Measurements from ENCODE around the gene DOK7.
"Not testable (repeated sequence)": the region's sequence is repeated elsewhere in the genome, so short reads cannot be mapped to it uniquely, and the experiment has no call there.

Gene DOK7

DNA sequence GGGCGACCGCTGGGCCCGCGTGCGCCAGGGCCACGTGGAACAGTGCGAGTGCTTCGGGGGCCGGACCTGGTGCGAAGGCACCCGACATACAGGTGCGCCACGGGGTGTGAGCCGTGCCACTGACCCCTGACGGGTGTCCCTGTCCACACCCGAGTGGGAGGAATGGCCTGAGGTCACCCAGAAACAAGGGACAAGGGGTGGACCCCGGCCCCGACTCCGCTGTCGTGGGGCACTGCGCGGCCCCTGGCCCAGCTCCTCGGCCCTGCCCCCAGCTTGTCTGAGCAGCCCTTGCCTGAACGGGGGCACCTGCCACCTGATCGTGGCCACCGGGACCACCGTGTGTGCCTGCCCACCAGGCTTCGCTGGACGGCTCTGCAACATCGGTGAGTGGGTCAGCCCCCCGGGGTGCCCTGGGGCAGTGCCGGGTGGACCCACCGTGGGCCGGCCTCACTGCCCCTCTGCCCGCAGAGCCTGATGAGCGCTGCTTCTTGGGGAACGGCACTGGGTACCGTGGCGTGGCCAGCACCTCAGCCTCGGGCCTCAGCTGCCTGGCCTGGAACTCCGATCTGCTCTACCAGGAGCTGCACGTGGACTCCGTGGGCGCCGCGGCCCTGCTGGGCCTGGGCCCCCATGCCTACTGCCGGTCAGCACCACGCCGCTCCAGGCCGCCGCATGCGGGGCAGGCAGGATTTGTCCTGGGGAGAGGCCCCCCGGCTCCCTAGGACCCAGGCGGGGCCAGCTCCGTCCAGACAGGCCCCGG, 18.6 kb upstream of the DOK7 start:
- DNase-seq, result no peak

DNA sequence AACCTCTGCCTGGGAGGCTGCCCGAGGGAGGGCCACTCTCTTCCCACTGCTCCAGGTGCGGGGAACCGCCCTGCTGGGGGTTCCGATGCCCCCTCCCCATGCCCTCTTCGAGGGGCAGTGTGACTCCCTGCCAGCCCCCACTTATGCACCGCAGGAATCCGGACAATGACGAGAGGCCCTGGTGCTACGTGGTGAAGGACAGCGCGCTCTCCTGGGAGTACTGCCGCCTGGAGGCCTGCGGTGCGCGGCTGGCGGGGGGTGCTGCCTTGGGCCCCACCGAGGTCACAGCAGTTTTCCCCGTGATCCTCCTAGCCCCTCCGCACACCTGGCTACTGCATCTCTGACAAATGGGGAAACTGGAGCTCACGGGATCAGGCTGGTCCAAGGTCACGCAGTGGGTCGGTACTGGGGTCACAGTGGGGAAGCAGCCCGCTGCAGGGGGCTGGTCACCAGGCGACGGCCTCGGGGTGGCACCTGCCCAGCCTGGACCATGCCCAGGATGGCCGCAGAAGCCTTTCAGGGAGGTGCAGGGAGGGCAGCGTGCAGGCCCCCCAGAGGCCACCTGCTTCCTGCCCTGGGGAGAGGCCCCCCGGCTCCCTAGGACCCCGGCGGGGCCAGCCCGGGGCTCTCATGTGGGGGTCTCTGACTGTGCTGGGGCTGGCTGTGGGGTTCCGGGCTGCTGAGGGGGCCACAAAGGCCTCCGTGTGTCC, 17.8 kb upstream of the DOK7 start:
- DNase-seq, result no peak

GRCh38 chr4:3445829-3446545, 17.1 kb upstream of the DOK7 start:
- DNase-seq, result no peak

GRCh38 chr4:3446631-3447320, 16.3 kb upstream of the DOK7 start:
- no peak for DNase-seq

DNA sequence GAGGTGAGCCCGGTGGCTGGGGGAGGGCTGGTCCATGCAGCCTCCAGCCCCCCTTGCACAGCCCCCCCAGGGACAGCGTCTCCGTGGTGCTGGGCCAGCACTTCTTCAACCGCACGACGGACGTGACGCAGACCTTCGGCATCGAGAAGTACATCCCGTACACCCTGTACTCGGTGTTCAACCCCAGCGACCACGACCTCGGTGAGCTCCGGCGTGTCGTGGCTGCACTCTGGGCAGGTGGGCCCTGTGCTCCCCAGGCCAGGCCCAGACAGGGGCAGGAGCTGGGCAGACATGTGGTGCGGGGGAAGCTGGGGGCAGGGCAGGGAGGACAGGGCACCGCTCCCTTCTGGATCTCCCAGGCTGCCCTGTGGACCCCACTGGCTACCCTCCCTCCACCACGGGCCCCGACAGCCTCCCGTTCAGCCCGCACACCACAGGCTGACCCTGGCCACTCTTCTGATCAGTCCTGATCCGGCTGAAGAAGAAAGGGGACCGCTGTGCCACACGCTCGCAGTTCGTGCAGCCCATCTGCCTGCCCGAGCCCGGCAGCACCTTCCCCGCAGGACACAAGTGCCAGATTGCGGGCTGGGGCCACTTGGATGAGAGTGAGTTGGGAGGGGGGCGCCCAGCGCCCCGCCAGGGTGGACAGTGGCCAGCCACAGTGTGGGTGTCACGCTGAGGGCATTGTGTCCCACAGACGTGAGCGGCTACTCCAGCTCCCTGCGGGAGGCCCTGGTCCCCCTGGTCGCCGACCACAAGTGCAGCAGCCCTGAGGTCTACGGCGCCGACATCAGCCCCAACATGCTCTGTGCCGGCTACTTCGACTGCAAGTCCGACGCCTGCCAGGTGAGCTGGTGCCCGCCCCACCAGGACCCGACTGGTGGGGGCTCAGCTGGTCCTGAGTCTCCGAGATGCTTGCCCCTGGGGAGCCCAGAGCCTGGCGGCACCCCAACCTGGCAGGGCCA, 15.4 kb upstream of the DOK7 start:
- DNase-seq, result no peak

DNA sequence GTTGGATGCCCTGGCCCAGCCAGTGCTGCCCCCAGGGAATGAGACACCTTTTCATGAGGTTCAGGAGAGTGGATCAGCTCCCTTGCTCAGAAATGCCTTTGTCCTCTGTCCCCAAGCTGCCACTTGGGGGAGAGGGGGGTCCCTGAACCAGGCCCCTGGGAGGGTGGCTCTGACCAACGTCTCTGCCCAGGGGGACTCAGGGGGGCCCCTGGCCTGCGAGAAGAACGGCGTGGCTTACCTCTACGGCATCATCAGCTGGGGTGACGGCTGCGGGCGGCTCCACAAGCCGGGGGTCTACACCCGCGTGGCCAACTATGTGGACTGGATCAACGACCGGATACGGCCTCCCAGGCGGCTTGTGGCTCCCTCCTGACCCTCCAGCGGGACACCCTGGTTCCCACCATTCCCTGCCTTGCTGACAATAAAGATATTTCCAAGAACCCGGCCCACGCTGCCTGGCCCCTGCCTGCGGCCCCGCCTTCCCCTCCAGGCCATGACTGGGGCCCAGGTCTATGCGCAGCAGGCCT, 14.0 kb upstream of the DOK7 start:
- DNase-seq, result no peak

GRCh38 chr4:3449574-3450534, 13.3 kb upstream of the DOK7 start:
- no peak for DNase-seq

- no peak for DNase-seq
These were observed 12.5 kb upstream of the DOK7 start for GRCh38 chr4:3450643-3451042.

- DNase-seq, result no peak
These were observed 11.2 kb upstream of the DOK7 start for GRCh38 chr4:3451956-3452355.

GRCh38 chr4:3452376-3452775, 10.7 kb upstream of the DOK7 start:
- no peak for DNase-seq

DNA sequence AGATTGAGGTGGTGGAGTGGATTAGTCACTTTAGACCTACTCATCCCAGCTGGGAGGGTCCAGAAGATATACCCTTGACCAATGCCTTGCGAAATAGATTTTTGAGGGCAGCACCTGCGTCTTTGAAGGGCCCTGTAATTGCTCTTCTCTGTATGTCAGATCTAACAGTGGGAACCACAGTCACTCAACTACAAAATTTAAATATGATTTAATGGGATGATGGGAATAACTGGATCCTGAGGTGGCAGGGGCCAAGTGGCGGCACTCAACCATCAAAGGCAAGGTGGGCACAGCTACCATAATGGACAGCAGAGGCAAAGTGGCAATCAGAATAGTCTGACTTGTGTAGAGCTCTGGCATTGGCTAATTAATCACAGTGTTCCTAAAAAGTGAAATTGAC, 7.5 kb upstream of the DOK7 start:
- not testable (repeated sequence) for DNase-seq

- DNase-seq, result no peak
These were observed 4.7 kb upstream of the DOK7 start for GRCh38 chr4:3458371-3458770.

GRCh38 chr4:3459156-3459555, 4.0 kb upstream of the DOK7 start:
- not testable (repeated sequence) for DNase-seq

DNA sequence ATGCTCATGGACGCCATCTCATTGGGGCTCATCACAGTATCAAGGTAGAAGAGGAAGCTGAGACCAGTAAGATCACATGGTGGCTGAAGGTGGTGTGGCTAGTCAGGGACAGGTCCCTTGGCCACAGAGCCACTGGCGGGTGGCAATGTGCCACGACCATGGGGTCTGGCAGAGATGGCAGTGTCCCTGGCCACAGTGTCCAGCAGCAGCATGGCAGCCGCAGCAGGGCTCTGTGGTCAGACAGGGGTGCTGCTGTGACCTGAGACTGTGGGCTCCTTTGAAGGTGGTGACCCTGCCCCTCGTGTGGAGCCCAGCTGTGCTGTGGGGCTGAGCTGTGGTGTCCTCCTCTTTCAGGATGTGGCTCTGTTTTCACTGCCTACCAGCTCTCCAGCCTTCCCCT, 2.2 kb upstream of the DOK7 start:
- DNase-seq, result no peak

DNA sequence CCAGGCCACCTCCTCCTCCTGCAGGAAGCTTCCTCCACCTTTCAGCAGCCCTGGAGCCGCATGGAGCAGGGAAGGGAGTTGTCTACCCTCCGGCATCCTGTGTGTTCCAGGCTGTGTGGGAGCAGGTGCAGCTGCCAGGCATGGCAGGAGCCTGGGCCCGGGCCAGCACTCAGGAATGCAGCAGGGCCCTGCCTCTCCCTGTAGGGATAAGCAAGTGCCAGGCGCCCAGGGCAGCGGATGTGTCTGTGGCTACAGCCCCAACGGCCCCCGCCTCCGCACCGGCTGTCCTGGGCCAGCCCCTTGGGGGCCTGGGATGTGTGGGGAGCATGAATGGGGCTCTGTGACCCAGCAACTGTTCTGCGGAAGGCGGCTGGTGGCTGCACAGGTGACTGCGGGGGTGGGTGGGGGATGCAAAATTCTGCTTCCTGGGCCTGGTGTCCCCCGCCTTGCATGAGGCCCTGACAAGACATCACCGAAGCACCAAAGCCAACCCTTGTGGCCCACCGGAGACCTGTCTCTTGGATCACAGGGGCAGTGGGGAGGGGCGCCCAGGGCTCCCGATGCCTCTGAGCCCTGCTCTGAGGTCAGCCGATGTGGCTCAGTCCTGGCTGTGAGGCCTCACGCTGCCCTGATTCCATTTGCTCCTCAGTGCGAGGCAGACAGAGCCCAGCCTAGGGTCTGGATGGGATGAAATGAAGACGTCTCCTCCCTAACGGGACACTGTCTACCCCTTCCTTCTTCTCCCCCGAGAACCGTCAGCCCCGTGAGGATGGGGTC, 1.4 kb upstream of the DOK7 start:
- DNase-seq, result no peak

- DNase-seq, result no peak
These were observed 751 bp upstream of the DOK7 start for GRCh38 chr4:3462321-3462789.

DNA sequence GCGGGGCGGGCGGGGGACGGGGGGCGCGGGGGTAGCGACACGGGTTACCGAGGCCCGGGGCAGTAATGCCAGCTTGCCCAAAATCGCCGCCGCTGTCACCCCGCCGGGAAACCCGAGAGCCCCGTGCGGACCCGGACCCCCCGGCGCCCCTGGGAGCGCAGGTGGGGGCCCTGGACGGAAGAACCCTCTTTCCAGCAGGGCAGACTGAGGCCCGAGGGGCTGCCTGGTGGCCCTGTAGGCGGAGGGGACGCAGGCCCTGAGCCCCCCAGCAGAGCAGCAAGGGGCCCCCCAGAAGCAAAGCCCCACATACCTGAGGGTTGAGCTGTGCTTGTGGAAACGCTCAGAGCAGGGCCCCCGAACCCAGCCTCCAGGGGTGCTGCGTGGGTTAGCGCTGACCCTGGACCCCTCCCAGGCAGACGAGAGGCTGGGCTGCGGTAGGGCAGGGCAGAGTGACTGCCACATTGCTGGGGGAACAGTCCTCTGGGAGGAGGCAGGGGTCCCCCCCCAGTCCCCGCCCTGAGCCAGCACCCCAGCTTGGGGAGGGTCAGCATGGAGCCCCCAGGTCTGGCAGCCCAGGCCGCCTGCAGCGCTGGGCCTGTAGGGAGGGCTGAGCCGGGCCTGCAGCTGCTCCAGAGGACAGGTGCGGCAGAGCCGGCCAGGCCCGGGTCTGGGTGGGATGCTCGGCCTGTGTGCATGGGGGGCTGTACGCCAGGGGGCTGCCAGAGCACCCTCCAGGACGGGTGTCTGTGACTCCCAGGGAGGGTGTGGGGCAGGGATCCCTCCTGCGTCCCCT, 646 bp downstream of the DOK7 start:
- no peak for DNase-seq

DNA sequence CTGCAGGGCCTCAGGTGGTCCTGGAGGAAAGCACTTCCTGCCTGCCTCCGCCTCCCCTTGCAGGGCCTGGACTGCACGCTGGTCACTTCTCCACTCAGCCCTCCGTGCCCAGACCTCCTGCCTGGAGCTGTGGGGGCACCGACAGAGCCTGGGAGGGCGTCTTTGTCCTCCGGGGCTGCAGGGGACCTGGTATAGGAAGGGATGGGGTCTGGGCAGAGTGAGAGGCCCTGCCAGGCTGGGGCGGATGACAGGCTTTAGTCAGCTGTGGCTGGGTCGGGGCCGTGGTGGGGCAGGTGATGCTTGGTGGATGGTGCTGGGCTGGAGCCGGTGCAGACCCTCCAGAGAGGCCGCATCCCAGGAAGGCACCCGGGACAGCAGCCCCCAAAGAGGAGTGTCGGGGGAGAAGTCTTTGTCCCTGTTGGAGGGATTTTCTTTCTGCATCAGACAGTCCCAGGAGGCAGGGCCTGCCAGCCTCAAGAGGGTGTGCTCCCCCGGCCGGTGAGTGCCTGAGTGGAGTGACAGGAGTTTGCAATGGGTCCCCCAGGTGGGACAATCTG, 1.3 kb downstream of the DOK7 start:
- no peak for DNase-seq
